ENCODE results near the gene NUDCD2.

NUDCD2 gene

GRCh38 chr5:163434401-163434866 is 25.5 kb downstream of the NUDCD2 start:
- TF ChIP-seq EP300 (IDR thresholded peaks at IDR 0.05; ENCODE audit: borderline replicate concordance) = no peak
- TF ChIP-seq REST (IDR thresholded peaks at IDR 0.05; ENCODE audit: low read depth) = no peak
- no peak for TF ChIP-seq ZBTB7A (IDR thresholded peaks at IDR 0.05; ENCODE audit: low read depth)
- no peak for TF ChIP-seq RAD21 (IDR thresholded peaks at IDR 0.05; ENCODE audit: low read depth)
- TF ChIP-seq YY1 (IDR thresholded peaks at IDR 0.05; ENCODE audit: low read depth) = no peak

- TF ChIP-seq TAF1 (IDR thresholded peaks at IDR 0.05; ENCODE audit: low read depth) = no peak
- TF ChIP-seq EP300 (IDR thresholded peaks at IDR 0.05; ENCODE audit: borderline replicate concordance) = no peak
- no peak for TF ChIP-seq CEBPB (IDR thresholded peaks at IDR 0.05)
Observed at GRCh38 chr5:163433271-163433670, 26.6 kb downstream of the NUDCD2 start.

- TF ChIP-seq CEBPB (IDR thresholded peaks at IDR 0.05) (no peak), ZBTB7A (IDR thresholded peaks at IDR 0.05; ENCODE audit: low read depth) (no peak), EGR1 (IDR thresholded peaks at IDR 0.05) (no peak), TCF12 (IDR thresholded peaks at IDR 0.05; ENCODE audit: low read depth) (no peak), CREB1 (IDR thresholded peaks at IDR 0.05; ENCODE audit: low read depth) (no peak), RAD21 (IDR thresholded peaks at IDR 0.05; ENCODE audit: low read depth) (no peak), USF1 (IDR thresholded peaks at IDR 0.05) (no peak), FOXM1 (IDR thresholded peaks at IDR 0.05; ENCODE audit: borderline replicate concordance, low read depth) (no peak), EP300 (IDR thresholded peaks at IDR 0.05; ENCODE audit: borderline replicate concordance) (no peak), TAF1 (IDR thresholded peaks at IDR 0.05; ENCODE audit: low read depth) (no peak), MAX (IDR thresholded peaks at IDR 0.05) (no peak), NFIC (IDR thresholded peaks at IDR 0.05) (no peak), TEAD4 (IDR thresholded peaks at IDR 0.05) (no peak), YY1 (IDR thresholded peaks at IDR 0.05; ENCODE audit: low read depth) (no peak), REST (IDR thresholded peaks at IDR 0.05; ENCODE audit: low read depth) (no peak)
Observed at GRCh38 chr5:163432544-163432943, 27.4 kb downstream of the NUDCD2 start.

GRCh38 chr5:163424836-163425235 is 35.1 kb downstream of the NUDCD2 start:
- TF ChIP-seq FOXM1 (IDR thresholded peaks at IDR 0.05; ENCODE audit: borderline replicate concordance, low read depth) (no peak), CEBPB (IDR thresholded peaks at IDR 0.05) (no peak), RAD21 (IDR thresholded peaks at IDR 0.05; ENCODE audit: low read depth) (no peak), MAX (IDR thresholded peaks at IDR 0.05) (no peak), REST (IDR thresholded peaks at IDR 0.05; ENCODE audit: low read depth) (no peak), ZBTB7A (IDR thresholded peaks at IDR 0.05; ENCODE audit: low read depth) (no peak), TCF12 (IDR thresholded peaks at IDR 0.05; ENCODE audit: low read depth) (no peak), NFIC (IDR thresholded peaks at IDR 0.05) (no peak), USF1 (IDR thresholded peaks at IDR 0.05) (no peak), CREB1 (IDR thresholded peaks at IDR 0.05; ENCODE audit: low read depth) (no peak), TEAD4 (IDR thresholded peaks at IDR 0.05) (no peak), YY1 (IDR thresholded peaks at IDR 0.05; ENCODE audit: low read depth) (no peak), EGR1 (IDR thresholded peaks at IDR 0.05) (no peak)

GRCh38 chr5:163410505-163410904 is 49.4 kb downstream of the NUDCD2 start:
- no peak for TF ChIP-seq CEBPB (IDR thresholded peaks at IDR 0.05)
- TF ChIP-seq YY1 (IDR thresholded peaks at IDR 0.05; ENCODE audit: low read depth) = no peak
- TF ChIP-seq NFIC (IDR thresholded peaks at IDR 0.05) = no peak
- no peak for TF ChIP-seq TAF1 (IDR thresholded peaks at IDR 0.05; ENCODE audit: low read depth)
- TF ChIP-seq TCF12 (IDR thresholded peaks at IDR 0.05; ENCODE audit: low read depth) = no peak

Data from Ishikawa (cell line).